ENCODE data around the gene B3GALT5.

B3GALT5 gene

GRCh38 chr21:39662411-39662953, 49.7 kb downstream of the B3GALT5 start:
- Mint-ChIP-seq H3K9me3 (no peaks in the 10 kb centered on the region), H3K4me1 (no peaks in the 10 kb centered on the region), H3K4me3 (no peak overlapping the region), H3K27ac (no peak overlapping the region), H3K36me3 (no peaks in the 10 kb centered on the region), H3K27me3 (peaks cover 14% of the 10 kb centered on the region)
- CTCF ChIA-PET = no interaction called here
- DNase-seq = no peak

- H3K9me3 Mint-ChIP-seq = no peaks in the 10 kb centered on the region
- CTCF ChIA-PET = no interaction called here
- no peaks in the 10 kb centered on the region for H3K36me3 Mint-ChIP-seq
- H3K27me3 Mint-ChIP-seq = peaks cover 12% of the 10 kb centered on the region
- no peak overlapping the region for H3K4me3 Mint-ChIP-seq
- no peak for DNase-seq
- H3K27ac Mint-ChIP-seq = no peak overlapping the region
- no peaks in the 10 kb centered on the region for H3K4me1 Mint-ChIP-seq
These were observed 50.3 kb downstream of the B3GALT5 start for GRCh38 chr21:39663066-39663465.

DNA sequence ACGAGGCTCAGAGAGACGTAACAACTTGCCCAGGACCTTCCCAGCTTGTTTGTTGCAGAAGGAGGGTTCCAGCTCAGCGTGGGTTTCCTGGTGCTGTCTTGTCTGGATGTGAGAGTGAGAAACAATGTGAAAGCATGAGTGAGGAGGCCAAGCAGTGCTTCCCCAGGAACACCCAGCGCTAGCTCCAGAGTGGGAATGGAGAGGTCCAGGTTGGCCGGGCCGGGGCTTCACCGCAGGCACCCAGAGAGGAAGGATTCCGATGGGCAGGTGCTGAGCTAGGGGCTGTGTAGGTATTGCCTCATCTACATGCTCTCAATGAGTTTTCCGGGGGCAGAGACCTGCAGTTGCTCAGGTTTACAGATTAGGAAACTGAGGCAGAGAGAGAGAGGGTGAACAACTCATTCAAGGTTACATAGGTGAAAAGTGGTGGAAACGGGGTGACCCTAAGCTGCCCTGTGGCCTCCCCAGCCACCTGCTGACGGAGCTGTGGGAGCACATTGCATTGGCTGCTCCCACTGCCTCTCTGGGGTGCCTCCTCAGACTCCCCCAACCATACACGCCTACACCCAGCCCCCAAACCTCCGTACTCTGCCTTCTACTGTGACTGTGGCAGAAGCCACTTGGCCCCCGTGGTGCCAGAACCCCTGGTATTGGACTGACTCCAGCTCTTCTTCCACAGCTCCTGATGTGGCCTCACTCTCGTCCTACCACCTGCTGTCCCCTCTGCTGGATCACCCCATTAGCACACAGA, 51.2 kb downstream of the B3GALT5 start:
- CTCF ChIA-PET = no interaction called here
- Mint-ChIP-seq H3K4me3 (no peak overlapping the region), H3K27ac (no peak overlapping the region), H3K27me3 (peaks cover 6% of the 10 kb centered on the region), H3K36me3 (no peaks in the 10 kb centered on the region), H3K4me1 (no peaks in the 10 kb centered on the region), H3K9me3 (no peaks in the 10 kb centered on the region)
- no peak for DNase-seq

DNA sequence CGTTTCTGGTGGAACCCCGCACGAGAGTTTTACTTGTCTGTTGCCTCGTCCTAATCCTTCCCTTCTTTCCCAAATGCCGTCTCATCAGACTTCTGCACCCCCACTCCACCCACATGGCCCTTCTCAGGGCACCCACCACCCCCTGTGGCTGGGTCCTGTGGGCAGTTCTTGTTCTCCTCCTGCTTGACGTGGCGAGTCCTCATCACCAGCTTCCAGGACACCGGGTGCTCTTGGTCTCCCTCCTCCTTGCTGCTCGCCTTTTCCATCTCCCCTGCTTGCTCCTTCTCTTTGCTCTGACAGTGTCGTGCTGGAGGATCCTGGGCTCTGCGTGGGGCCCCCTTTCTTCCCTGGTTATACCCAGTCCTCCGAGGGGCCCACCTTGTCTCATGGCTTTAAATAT, 51.8 kb downstream of the B3GALT5 start:
- no peak for DNase-seq
- Mint-ChIP-seq H3K9me3 (no peaks in the 10 kb centered on the region), H3K4me1 (no peaks in the 10 kb centered on the region), H3K27ac (no peak overlapping the region), H3K4me3 (no peak overlapping the region), H3K27me3 (peaks cover 6% of the 10 kb centered on the region), H3K36me3 (no peaks in the 10 kb centered on the region)
- CTCF ChIA-PET = no interaction called here

- H3K27me3 Mint-ChIP-seq = no peaks in the 10 kb centered on the region
- H3K9me3 Mint-ChIP-seq = no peaks in the 10 kb centered on the region
- no peak overlapping the region for H3K27ac Mint-ChIP-seq
- CTCF ChIA-PET = no interaction called here
- no peaks in the 10 kb centered on the region for H3K4me1 Mint-ChIP-seq
- no peaks in the 10 kb centered on the region for H3K36me3 Mint-ChIP-seq
- DNase-seq = no peak
- H3K4me3 Mint-ChIP-seq = no peak overlapping the region
These were observed 53.3 kb downstream of the B3GALT5 start for GRCh38 chr21:39666026-39666425.

DNA sequence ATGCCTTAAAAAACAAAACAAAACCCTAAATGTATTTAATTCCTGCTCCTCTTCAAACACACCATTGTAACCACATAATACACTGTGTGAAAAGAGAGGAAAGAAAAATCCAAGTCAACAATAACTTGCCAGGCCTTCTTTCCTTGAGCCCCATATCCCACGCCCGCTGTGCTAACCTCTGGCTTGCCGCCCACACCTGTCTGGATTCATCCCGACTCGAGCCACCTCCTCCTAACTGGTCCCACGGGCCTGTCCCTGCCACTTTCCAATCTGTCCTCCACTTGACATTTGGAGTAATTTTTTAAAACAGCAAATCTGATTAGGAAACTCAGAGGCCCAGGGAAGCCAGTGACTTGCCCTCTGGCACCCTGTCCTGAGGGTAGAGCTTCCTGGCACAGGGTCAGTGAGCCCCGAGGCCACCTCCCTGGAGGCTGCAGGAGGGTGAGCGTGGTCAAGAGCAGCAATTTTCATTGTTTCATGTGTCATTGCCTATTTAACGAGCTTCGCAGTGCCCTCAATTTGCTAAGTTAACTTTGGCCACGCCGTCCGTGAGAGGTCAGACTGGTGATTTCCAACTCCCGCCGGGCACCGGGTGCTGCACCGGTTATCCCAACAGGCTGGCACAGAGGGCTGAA, 54.1 kb downstream of the B3GALT5 start:
- Mint-ChIP-seq H3K27ac (no peak overlapping the region), H3K36me3 (no peaks in the 10 kb centered on the region), H3K27me3 (no peaks in the 10 kb centered on the region), H3K9me3 (no peaks in the 10 kb centered on the region), H3K4me3 (no peak overlapping the region), H3K4me1 (no peaks in the 10 kb centered on the region)
- DNase-seq = no peak
- CTCF ChIA-PET = no interaction called here

DNA sequence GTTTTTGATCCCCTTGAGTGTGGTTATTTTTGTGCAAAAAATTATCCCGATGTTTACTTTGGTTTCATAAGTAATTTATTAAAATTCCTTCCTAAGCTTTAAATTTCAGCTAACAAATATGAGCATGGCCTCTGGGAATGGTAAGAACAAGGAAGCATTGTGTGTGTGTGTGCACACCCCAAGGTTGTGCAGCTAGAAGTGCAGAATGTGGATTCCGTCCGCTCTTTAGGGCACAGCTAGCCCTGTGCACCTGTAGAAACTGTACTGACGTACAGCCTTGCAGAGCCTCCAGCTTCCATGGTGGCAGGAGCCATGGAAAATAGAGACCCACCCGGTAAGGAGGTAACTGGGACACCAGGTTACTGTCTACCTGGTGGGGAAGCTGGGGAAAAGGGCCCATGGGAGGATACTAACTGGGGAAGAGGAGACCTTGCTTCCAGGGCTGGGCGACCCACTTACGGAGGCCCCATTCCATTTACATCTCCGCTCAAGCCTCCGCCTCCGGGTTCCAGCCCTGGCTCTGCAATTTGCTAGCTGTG, 54.7 kb downstream of the B3GALT5 start:
- Mint-ChIP-seq H3K4me3 (no peak overlapping the region), H3K27me3 (no peaks in the 10 kb centered on the region), H3K27ac (no peak overlapping the region), H3K9me3 (no peaks in the 10 kb centered on the region), H3K4me1 (no peaks in the 10 kb centered on the region), H3K36me3 (no peaks in the 10 kb centered on the region)
- CTCF ChIA-PET = no interaction called here
- DNase-seq = no peak

DNA sequence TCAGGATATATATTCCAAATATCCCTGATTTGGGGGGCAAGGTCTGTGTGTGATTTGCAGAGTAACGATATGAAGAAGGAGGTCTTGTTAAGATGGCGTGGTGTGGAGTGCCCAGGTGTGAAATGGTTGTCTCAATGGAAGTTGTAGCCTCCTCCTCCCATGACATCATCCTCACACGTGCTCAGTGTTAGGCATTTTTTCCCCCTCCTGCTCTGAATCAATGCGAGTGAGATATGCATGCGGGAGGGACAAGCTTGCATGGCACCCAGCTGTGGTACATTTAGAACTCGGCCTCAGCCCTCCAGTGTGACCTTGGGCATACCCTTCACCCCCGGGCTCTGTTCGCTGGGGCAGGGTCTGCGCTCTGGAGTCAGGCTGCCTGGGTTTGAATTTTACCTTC, 55.6 kb downstream of the B3GALT5 start:
- no peak overlapping the region for H3K27ac Mint-ChIP-seq
- no peaks in the 10 kb centered on the region for H3K36me3 Mint-ChIP-seq
- no peak overlapping the region for H3K4me3 Mint-ChIP-seq
- H3K9me3 Mint-ChIP-seq = no peaks in the 10 kb centered on the region
- no peaks in the 10 kb centered on the region for H3K4me1 Mint-ChIP-seq
- H3K27me3 Mint-ChIP-seq = no peaks in the 10 kb centered on the region
- CTCF ChIA-PET = no interaction called here
- no peak for DNase-seq

DNA sequence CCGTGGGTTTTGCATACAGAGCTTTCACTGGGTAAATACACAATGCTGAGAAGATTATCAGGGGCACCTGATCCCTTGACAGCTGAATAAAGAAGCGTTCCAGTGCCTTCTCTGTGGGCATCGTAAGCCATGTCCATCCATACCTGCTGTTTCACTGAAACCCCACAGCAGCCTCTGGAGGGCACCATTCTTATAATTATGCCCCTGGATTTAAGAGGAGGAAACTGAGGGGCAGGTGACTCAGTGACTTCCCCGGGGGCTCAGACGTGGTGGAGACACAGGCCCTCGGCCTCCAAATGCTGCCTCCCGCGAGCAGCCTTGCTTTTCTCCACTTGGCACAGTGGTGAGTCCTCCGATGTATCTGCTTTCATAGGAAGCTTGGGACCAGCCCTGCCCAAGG, 56.7 kb downstream of the B3GALT5 start:
- Mint-ChIP-seq H3K4me3 (no peak overlapping the region), H3K9me3 (no peaks in the 10 kb centered on the region), H3K4me1 (no peaks in the 10 kb centered on the region), H3K27ac (no peak overlapping the region), H3K27me3 (no peaks in the 10 kb centered on the region), H3K36me3 (no peaks in the 10 kb centered on the region)
- DNase-seq = no peak
- CTCF ChIA-PET = interaction anchor here (0.6 kb wide), 1 partner anchor 29 kb away, joined by 3 read pairs; no protein-coding TSS in a partner anchor

- Mint-ChIP-seq H3K36me3 (no peaks in the 10 kb centered on the region), H3K27ac (no peak overlapping the region), H3K27me3 (no peaks in the 10 kb centered on the region), H3K9me3 (peaks cover under 1% of the 10 kb centered on the region), H3K4me3 (no peak overlapping the region), H3K4me1 (no peaks in the 10 kb centered on the region)
- CTCF ChIA-PET = no interaction called here
- DNase-seq = no peak
These were observed 57.4 kb downstream of the B3GALT5 start for GRCh38 chr21:39669976-39670661.

DNA sequence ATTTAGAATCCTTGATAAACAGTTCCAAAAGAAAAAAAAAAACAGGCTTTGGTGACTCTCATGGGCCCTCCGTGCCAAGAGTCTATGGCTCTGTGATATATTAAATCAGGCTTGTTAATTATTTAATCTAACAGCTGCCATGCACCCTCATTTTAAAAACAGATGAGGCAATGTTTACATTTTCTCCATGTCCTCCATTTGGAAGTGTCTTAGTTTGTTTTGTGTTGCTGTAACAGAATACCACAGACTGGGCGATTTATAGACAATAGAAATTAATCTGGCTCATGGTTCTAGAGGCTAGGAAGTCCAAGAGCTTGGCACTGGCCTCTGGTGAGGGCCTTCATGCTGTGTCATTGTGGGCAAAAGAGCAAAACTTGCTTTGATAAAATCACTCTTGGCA, 58.0 kb downstream of the B3GALT5 start:
- H3K36me3 Mint-ChIP-seq = no peaks in the 10 kb centered on the region
- peaks cover 5% of the 10 kb centered on the region for H3K9me3 Mint-ChIP-seq
- H3K27me3 Mint-ChIP-seq = no peaks in the 10 kb centered on the region
- no peaks in the 10 kb centered on the region for H3K4me1 Mint-ChIP-seq
- DNase-seq = no peak
- CTCF ChIA-PET = no interaction called here
- no peak overlapping the region for H3K4me3 Mint-ChIP-seq
- H3K27ac Mint-ChIP-seq = no peak overlapping the region

- CTCF ChIA-PET = no interaction called here
- Mint-ChIP-seq H3K4me1 (no peaks in the 10 kb centered on the region), H3K27me3 (no peaks in the 10 kb centered on the region), H3K27ac (no peak overlapping the region), H3K4me3 (no peak overlapping the region), H3K9me3 (peaks cover 5% of the 10 kb centered on the region), H3K36me3 (no peaks in the 10 kb centered on the region)
- DNase-seq = no peak
These were observed 59.2 kb downstream of the B3GALT5 start for GRCh38 chr21:39671986-39672385.

DNA sequence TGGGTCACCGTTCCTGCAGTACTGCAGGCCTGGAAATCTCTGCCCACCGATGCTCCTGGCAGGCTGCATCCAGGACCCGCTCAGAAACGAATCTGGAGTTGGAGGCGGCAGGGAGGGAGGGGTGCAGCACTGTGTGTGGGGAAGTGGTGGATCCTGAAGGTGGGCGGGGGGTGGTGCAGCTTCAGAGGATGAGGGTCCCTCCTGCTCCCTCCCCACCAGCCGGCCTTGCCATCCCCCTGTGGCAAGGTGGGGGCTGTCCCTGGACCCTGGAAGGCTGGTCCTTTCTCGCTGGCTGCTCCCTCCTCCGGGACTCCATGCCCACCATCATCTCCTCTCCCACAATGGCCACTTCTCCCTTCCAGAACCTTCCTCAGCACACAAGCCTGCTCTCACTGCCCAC, 60.4 kb downstream of the B3GALT5 start:
- H3K27ac Mint-ChIP-seq = no peak overlapping the region
- no peak for DNase-seq
- no peaks in the 10 kb centered on the region for H3K36me3 Mint-ChIP-seq
- H3K9me3 Mint-ChIP-seq = peaks cover 5% of the 10 kb centered on the region
- H3K4me3 Mint-ChIP-seq = no peak overlapping the region
- H3K4me1 Mint-ChIP-seq = no peaks in the 10 kb centered on the region
- CTCF ChIA-PET = no interaction called here
- H3K27me3 Mint-ChIP-seq = no peaks in the 10 kb centered on the region

DNA sequence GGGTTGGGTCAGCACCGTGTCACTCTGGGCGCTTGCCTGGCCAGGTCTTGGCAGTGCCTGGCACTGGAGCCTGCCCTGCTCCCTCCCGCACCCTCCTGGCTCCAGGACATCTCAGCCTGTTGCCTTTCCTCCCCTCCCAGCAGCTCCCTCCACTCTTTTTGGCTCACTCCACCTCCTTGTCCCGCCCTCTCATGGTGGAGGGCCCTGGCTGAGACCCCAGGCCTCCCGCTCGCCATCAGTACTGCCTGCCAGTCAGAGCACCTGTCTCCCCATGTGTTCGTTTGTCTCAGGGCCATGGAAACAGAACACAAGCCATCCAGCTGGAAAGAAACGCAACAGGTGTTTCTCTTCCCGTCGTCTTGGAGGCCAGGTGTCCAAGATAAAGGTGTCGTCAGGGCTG, 61.0 kb downstream of the B3GALT5 start:
- Mint-ChIP-seq H3K27me3 (no peaks in the 10 kb centered on the region), H3K4me1 (no peaks in the 10 kb centered on the region), H3K4me3 (no peak overlapping the region), H3K36me3 (no peaks in the 10 kb centered on the region), H3K27ac (no peak overlapping the region), H3K9me3 (peaks cover 5% of the 10 kb centered on the region)
- CTCF ChIA-PET = no interaction called here
- no peak for DNase-seq

DNA sequence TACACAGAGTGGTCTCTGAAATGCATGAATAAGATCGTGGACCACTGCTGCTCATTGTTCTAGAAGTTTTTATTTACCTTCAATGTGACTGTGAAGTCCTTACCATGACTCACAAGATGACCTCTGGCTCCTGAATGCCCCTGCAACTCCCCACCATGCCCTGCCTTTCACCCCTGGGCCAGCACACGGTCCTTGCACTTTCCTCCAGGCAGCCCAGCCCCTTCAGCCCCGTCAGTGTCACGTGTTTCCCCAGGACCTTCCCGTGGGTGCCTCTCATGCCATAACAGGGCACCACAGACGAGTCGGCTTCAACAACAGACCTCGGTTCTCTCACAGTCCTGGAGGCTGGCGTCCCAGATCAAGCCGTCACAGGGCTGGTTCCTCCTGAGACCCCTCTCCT, 62.1 kb downstream of the B3GALT5 start:
- Mint-ChIP-seq H3K27ac (no peak overlapping the region), H3K27me3 (no peaks in the 10 kb centered on the region), H3K36me3 (no peaks in the 10 kb centered on the region), H3K4me1 (no peaks in the 10 kb centered on the region), H3K4me3 (no peak overlapping the region), H3K9me3 (peaks cover 5% of the 10 kb centered on the region)
- DNase-seq = no peak
- CTCF ChIA-PET = no interaction called here
